ENCODE results near the gene IMMP2L. TPM values are rescaled to one million over a fixed set of nuclear protein-coding genes. Genes with fewer than 3 reads are reported as not detected.

IMMP2L gene
- total RNA-seq, 4 donors from 2014 or later, result 19.0 to 37.2 (median 21.3) TPM

DNA sequence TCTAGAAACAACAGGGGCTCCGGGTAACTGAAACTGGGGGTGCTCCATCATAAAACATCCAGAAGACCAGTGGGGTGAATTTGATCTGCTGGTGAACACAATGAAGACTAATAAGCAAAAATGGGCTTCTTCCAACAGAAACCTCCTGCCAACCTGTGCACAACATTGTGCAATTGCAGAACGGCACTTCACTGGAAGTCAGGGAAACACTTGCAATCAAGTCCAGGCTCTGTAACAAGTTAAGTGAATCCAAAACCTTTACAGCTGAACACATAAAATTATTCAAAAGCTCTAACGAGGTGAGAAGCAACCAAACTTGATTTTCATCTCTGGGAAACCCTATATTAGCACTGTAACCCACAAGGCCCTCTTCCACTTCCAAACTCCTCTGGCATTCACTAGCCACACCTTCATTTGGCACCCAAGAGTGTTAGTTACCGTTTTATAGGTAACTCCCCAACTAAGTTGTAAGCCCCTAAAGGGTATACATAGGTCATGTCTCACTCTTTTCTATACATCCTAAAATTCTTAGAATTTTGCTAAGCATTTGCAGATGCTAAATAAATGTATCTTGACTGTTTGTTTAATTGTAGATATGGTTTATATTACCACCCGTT lies 22.0 kb downstream of the IMMP2L start:
- TF ChIP-seq, protein P1, sequence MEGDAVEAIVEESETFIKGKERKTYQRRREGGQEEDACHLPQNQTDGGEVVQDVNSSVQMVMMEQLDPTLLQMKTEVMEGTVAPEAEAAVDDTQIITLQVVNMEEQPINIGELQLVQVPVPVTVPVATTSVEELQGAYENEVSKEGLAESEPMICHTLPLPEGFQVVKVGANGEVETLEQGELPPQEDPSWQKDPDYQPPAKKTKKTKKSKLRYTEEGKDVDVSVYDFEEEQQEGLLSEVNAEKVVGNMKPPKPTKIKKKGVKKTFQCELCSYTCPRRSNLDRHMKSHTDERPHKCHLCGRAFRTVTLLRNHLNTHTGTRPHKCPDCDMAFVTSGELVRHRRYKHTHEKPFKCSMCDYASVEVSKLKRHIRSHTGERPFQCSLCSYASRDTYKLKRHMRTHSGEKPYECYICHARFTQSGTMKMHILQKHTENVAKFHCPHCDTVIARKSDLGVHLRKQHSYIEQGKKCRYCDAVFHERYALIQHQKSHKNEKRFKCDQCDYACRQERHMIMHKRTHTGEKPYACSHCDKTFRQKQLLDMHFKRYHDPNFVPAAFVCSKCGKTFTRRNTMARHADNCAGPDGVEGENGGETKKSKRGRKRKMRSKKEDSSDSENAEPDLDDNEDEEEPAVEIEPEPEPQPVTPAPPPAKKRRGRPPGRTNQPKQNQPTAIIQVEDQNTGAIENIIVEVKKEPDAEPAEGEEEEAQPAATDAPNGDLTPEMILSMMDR (IDR thresholded peaks at IDR 0.05; ENCODE audit: low read depth), result no peak

DNA sequence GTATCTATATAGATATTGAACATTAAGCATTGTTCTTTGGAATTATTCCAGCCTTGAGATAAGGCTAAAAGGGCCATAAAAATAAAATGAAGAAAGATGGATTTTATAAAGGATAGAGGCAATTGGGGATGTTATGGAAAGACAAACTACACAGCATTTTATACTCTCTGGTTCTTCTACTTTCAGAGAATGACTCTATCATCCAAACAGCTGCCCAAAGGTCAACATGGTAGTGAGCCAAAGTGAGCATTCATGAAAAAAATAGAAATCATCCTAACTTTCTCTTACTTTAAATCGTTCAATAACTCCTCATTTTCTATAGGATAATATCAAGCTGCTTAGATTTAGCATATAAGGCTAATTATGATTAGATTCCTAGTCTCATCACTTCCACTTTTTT lies 25.2 kb downstream of the IMMP2L start:
- TF ChIP-seq, protein P1 (IDR thresholded peaks at IDR 0.05; ENCODE audit: low read depth), result no peak

DNA sequence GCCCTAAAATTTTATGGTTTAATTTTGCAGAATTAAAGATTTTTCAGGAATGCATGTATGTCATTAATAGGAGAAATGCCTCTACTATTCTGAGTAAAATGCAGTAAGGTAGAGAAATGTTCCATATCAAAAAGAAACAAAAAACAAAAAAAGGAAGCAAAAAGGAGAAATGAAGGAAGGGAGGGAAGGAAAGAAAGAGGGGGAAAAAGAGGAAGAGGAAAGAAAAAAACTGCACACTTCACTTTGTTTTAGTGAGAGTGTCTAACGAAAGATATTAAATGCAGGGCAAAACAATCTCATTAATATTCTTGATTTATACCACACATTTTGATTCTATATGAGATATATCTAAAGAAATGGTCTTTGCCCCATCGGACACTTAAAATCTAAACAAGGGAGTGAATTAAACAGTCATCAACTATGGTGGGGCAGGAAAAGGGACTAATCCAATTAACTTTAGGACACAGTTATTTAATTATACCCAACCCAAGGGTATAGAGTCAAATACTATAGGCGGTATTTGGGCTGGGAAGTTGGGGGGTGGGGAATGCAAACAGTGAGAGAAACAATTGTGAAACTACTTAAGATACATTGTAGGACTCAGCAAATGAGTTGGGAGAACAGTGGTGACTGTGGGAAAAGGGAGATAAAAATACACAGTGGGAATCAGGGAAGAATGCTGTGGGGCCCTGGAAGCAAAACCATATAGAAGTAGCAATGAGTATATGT lies 27.0 kb downstream of the IMMP2L start:
- TF ChIP-seq, protein P1 (IDR thresholded peaks at IDR 0.05; ENCODE audit: low read depth), result no peak

DNA sequence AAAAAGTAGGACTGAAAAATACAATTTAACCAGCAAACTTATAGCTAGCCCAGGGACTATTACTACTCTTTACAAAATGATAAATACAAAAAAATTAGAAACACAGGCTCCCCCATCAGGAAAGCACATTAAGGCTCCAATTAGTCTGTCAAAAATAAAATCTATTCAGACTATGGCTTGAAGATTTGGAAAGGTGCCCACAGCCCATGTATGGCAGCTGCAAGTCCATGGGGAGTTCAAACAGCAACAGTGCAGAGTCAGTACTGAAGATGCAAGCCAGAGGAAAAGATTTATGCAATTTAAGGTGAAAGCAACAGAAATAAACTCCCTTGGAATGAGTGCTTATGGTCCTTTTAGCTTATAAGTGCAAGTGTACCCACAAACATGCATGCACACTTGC lies 29.7 kb downstream of the IMMP2L start:
- TF ChIP-seq, protein P1 (IDR thresholded peaks at IDR 0.05; ENCODE audit: low read depth), result no peak

DNA sequence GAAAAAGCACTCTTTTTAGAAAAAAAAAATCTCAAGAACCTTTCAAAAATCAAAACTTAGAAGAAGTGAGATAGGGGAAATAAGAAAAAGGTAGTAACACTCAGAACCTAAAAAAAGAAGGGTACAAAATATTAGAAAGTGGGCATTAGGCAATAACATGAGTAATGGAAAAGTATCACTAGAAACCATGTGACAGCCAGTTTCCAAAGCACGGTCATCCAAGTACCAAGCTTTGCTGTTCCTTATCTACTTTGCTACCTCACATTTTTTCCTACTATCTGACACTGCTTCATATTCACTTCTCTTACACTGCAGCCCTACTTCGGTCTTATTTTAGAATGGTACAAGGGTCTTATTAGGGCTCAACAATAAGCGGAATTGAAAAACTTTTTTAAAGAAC lies 30.3 kb downstream of the IMMP2L start:
- TF ChIP-seq, protein P1 (IDR thresholded peaks at IDR 0.05; ENCODE audit: low read depth), result no peak

DNA sequence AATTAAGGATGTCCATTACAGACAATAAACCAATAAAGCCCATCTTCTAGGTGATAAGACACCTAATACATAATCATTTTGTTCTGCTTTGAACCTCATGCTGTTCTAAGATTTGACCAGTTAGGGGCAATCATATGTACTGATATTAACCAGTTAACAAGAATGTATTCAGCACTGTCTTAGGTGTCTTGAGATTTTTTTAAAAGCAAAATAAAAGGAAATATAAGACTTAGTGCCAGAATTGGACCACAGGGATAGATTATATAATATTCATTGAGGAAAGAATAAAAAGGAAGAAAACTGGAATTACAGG lies 32.0 kb downstream of the IMMP2L start:
- TF ChIP-seq, protein P1 (IDR thresholded peaks at IDR 0.05; ENCODE audit: low read depth), result no peak

DNA sequence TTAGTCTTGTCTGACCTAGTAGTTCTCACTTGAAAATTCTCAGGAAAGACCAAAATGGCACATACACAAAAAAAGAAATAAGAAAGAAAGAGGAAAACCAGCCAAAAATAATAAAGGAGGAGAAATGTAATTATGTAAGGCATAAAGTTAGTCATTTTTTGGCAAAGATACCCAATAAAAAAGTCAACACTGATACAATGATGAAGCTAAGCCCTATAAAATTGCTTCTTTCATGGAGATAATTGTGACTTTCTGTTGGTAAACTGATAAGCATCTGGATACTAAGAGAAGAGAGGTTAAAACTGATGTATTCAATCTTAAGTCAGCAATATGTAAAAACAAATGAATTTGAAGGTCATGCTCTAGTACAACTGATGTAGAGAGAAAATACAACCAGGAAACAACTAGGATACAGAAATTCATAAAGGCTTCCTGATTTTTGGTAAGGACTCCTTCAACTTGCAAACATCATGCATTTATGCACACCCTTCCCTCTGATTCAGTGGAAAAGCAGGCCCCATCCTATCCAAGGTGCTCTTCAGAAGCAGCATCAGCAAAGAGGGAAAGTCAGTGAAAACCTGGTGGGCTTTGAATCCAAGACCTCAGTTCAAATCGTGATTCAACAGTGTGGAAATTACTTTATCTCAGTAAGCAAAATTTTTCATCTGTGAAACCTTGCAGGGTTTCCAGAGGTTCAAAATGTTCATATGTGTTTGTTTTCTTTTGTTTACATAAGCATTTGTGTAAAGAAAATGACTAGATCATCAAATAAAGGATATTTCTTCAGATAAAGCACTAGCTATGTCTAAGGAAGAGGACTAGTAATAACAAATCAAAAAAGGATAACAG lies 32.6 kb downstream of the IMMP2L start:
- TF ChIP-seq, protein P1 (IDR thresholded peaks at IDR 0.05; ENCODE audit: low read depth), result no peak

Measured in subcutaneous adipose tissue (tissue), 4 donors.